AG04449 (cell line): ENCODE data around the gene HOXC11.

Source experiments
- CTCF ChIA-PET: fragments of 350-600 bp; formaldehyde crosslinking; extraction: SDS; loops from one replicate; lab custom pipeline; 2021; ENCODE audit warnings: antibody characterized with exemption; lab: Yijun Ruan, JAX
- POLR2A ChIA-PET: fragments of 400-600, 350-600 bp; formaldehyde crosslinking; extraction: SDS; loops from one replicate; lab custom pipeline; 2020; ENCODE audit warnings: antibody characterized with exemption, inconsistent platforms; lab: Yijun Ruan, JAX
- DNase-seq: peaks from one replicate; pipeline ENCODE4 v3.0.0-alpha.2; 2010; ENCODE audit warnings: low read depth, low spot score
- H3K4me3 ChIP-seq: 2 replicates; pipeline ENCODE4 v1.5.1; 2011; ENCODE audit warnings: low read depth, mild to moderate bottlenecking, control low read depth, low read length
- CTCF ChIP-seq: IDR thresholded peaks from one replicate; pipeline ENCODE4 v1.5.1; 2011; ENCODE audit warnings: mild to moderate bottlenecking, moderate library complexity, low read length, control low read depth, inconsistent platforms; ENCODE audit not compliant: insufficient read depth; ENCODE audit errors: missing control alignments

HOXC11 gene

DNA sequence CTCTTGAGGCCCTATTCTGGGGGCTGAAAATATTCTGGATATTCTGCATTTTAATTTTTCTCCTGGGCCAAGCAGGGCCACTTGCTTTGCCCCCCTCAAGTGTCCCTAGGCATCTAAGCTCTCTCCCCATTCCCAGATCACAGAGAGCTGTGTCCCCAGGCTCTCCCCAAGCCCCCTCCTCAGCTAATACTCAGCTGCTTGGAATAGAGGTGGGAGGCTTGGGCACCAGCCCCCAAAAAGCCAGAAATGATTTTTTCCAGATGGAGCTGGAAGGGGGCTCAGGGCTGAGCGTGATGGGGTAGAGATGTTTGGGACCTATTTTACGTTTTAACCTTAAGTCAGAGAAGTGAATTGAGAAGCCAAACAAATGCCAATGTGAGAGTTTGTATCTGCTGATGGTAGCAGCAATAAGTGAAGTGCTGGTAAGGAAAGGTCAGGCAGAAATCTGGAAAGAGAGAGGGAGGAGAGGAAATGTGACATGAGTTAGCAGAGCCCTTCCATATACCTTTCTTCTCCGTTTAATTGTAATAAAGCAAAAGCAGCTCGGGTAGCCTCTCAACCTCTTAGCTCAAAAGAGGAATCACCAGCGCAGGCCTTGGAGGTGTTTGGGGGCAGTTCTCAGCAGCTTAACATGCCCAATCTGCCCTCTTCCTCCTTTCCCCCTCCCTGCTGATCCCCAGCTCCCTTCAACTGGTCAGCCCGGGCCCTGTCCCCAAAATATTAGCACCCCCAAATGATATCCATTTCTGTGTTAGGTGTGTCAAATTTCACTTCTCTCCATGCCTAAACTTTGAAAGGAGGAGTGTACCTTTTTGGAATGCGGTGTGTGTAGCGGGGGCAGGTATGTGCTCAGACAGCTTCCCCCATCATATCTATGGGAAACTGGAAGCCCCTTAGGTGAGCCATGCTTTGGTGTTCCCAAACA, 50.3 kb downstream of the HOXC11 start:
- POLR2A ChIA-PET = interaction anchor here (0.7 to 3.0 kb wide), 7 partner anchors 9 to 743 kb away, joined by 3 to 23 read pairs (median 5); partner anchors contain the start of genes HOXC10, HOXC5, HOXC8 and HOXC9
- peak overlapping the region; percentile 55 for H3K4me3 ChIP-seq
- DNase-seq = no peak
- no peak for TF ChIP-seq CTCF
- CTCF ChIA-PET = interaction anchor here (0.8 to 23.4 kb wide), 9 partner anchors 9 to 356 kb away, joined by 3 to 908 read pairs (median 16); partner anchors contain the start of genes HOXC10, HOXC5, HOXC8 and HOXC9

GRCh38 chr12:54024127-54024526, 51.2 kb downstream of the HOXC11 start:
- no peak for TF ChIP-seq CTCF
- H3K4me3 ChIP-seq = peak overlapping the region; percentile 55
- ChIA-PET CTCF (interaction anchor here (1.0 to 23.4 kb wide), 7 partner anchors 8 to 355 kb away, joined by 3 to 908 read pairs (median 44); partner anchors contain the start of genes HOXC10, HOXC5, HOXC8 and HOXC9), POLR2A (interaction anchor here (0.7 to 3.0 kb wide), 6 partner anchors 10 to 744 kb away, joined by 3 to 23 read pairs (median 4); partner anchors contain the start of genes HOXC10, HOXC8 and HOXC9)
- DNase-seq = no peak

DNA sequence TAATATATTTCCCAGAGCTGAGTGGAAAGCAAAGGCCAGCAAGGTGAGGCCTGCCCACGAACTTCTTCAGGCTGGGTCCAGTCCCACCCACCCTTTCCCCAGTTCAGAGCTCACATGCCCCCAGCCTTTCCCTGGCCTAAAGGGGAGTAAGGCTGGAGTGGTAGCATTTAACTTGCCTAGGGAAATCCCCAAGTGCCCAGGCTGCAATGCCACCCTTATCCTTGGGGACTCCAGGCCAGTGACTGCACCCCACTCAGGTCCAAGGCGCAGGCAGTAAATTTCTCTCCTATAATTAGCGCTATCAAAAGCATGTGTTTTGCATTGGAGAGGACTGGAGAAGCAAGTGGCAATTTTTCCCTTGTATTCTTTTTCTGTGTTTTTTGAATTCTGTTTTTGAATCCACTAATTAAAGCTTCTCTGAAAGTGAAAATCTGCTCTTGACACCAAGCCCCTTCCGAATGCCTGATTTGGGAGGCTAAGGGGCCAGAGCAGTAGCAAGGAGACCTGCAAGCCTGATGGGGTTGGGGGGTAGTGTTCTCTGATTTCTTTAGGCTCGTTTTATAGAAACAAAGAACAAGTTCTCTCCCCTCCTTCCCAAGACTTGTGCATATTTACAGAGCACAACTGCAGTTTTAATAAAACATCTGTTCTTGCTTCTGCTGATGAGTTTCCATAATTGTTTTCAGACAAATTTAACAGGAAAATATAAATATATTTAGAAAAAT, 51.8 kb downstream of the HOXC11 start:
- H3K4me3 ChIP-seq = peak overlapping the region; percentile 55
- no peak for TF ChIP-seq CTCF
- POLR2A ChIA-PET = interaction anchor here (0.6 to 3.0 kb wide), 4 partner anchors 11 to 183 kb away, joined by 3 to 23 read pairs (median 4); partner anchors contain the start of genes HOXC10 and HOXC8
- no peak for DNase-seq
- CTCF ChIA-PET = interaction anchor here (1.0 to 23.4 kb wide), 7 partner anchors 7 to 355 kb away, joined by 3 to 908 read pairs (median 44); partner anchors contain the start of genes HOXC10, HOXC5, HOXC8 and HOXC9

- CTCF ChIA-PET = interaction anchor here (3.4 to 23.4 kb wide), 5 partner anchors 18 to 189 kb away, joined by 10 to 908 read pairs (median 44); partner anchors contain the start of genes HOXC10, HOXC8, HOXC9 and SMUG1
- peak; percentile 19 for TF ChIP-seq CTCF
- no peak for DNase-seq
- POLR2A ChIA-PET = interaction anchor here (0.9 to 3.9 kb wide), 5 partner anchors 9 to 41 kb away, joined by 3 to 28 read pairs (median 14); partner anchors contain the start of genes HOXC10 and HOXC8
- peak overlapping the region; percentile 42 for H3K4me3 ChIP-seq
Measured at GRCh38 chr12:54025499-54026405, 52.8 kb downstream of the HOXC11 start.
